Measurements from ENCODE around the gene SEMA6B. TPM values are rescaled to one million over a fixed set of nuclear protein-coding genes. Genes with fewer than 3 reads are reported as not detected.
A peak's percentile ranks its signal among the peaks of the same experiment; 100 is the strongest.
"Not testable (repeated sequence)": the region's sequence is repeated elsewhere in the genome, so short reads cannot be mapped to it uniquely, and the experiment has no call there.

Gene SEMA6B
- total RNA-seq, 1 donor from 2014 or later = 7.2 TPM

GRCh38 chr19:4534836-4535658, 24.4 kb downstream of the SEMA6B start, which contains the start of gene PLIN5:
Gene PLIN5 (minus strand): TSS chr19:4535224. CDS start chr19:4534074, 1,150 bp downstream.
- intact Hi-C loops (cut with DNase I) = no loop called here
- DNase-seq (ENCODE audit: low spot score) = peak; percentile 88

GRCh38 chr19:4533835-4534424, 25.6 kb downstream of the SEMA6B start:
- no peak for DNase-seq (ENCODE audit: low spot score)
- intact Hi-C loops (cut with DNase I) = no loop called here

GRCh38 chr19:4533334-4533733, 26.1 kb downstream of the SEMA6B start:
- intact Hi-C loops (cut with DNase I) = no loop called here
- no peak for DNase-seq (ENCODE audit: low spot score)

GRCh38 chr19:4531562-4532165, 27.8 kb downstream of the SEMA6B start:
- DNase-seq (ENCODE audit: low spot score) = no peak
- intact Hi-C loops (cut with DNase I) = no loop called here

GRCh38 chr19:4529924-4530522, 29.5 kb downstream of the SEMA6B start:
- intact Hi-C loops (cut with DNase I) = loop anchor here (5.0 kb wide), 1 partner anchor 263 kb away; no protein-coding TSS in a partner anchor
- no peak for DNase-seq (ENCODE audit: low spot score)

- intact Hi-C loops (cut with DNase I) = loop anchor here (5.0 kb wide), 1 partner anchor 262 kb away; no protein-coding TSS in a partner anchor
- no peak for DNase-seq (ENCODE audit: low spot score)
These were observed 30.6 kb downstream of the SEMA6B start for GRCh38 chr19:4528843-4529242.

GRCh38 chr19:4527377-4527776, 32.1 kb downstream of the SEMA6B start:
- DNase-seq (ENCODE audit: low spot score) = not testable (repeated sequence)
- intact Hi-C loops (cut with DNase I) = loop anchor here (5.0 kb wide), 1 partner anchor 260 kb away; no protein-coding TSS in a partner anchor

GRCh38 chr19:4525563-4526002, 33.9 kb downstream of the SEMA6B start:
- intact Hi-C loops (cut with DNase I) = loop anchor here (5.0 kb wide), 1 partner anchor 258 kb away; no protein-coding TSS in a partner anchor
- no peak for DNase-seq (ENCODE audit: low spot score)

- no peak for DNase-seq (ENCODE audit: low spot score)
- intact Hi-C loops (cut with DNase I) = loop anchor here (5.0 kb wide), 1 partner anchor 258 kb away; no protein-coding TSS in a partner anchor
These were observed 34.5 kb downstream of the SEMA6B start for GRCh38 chr19:4524808-4525562.

- no peak for DNase-seq (ENCODE audit: low spot score)
- intact Hi-C loops (cut with DNase I) = no loop called here
These were observed 36.0 kb downstream of the SEMA6B start for GRCh38 chr19:4523306-4524110.

- intact Hi-C loops (cut with DNase I) = no loop called here
- DNase-seq (ENCODE audit: low spot score) = no peak
These were observed 37.0 kb downstream of the SEMA6B start for GRCh38 chr19:4522291-4523002.

- DNase-seq (ENCODE audit: low spot score) = no peak
- intact Hi-C loops (cut with DNase I) = no loop called here
These were observed 37.6 kb downstream of the SEMA6B start for GRCh38 chr19:4521888-4522242.

- no peak for DNase-seq (ENCODE audit: low spot score)
- intact Hi-C loops (cut with DNase I) = no loop called here
These were observed 38.2 kb downstream of the SEMA6B start for GRCh38 chr19:4521170-4521887.

- no peak for DNase-seq (ENCODE audit: low spot score)
- intact Hi-C loops (cut with DNase I) = no loop called here
These were observed 39.8 kb downstream of the SEMA6B start for GRCh38 chr19:4519521-4520277.

GRCh38 chr19:4519172-4519496, 40.4 kb downstream of the SEMA6B start:
- DNase-seq (ENCODE audit: low spot score) = no peak
- intact Hi-C loops (cut with DNase I) = no loop called here

GRCh38 chr19:4518345-4519171, 40.9 kb downstream of the SEMA6B start, which contains the start of gene PLIN4:
Gene PLIN4 (minus strand): TSS chr19:4518486. CDS start chr19:4518272, 214 bp downstream.
- intact Hi-C loops (cut with DNase I) = no loop called here
- peak; percentile 90 for DNase-seq (ENCODE audit: low spot score)
